ENCODE results near the gene MARCHF10. TPM values are rescaled to one million over a fixed set of nuclear protein-coding genes. Genes with fewer than 3 reads are reported as not detected.

Gene MARCHF10
- total and polyA plus RNA-seq, 2 of the 13 experiments (the other 11 are each of a cell fraction or from before 2014, with no cell fraction given), result not detected

DNA sequence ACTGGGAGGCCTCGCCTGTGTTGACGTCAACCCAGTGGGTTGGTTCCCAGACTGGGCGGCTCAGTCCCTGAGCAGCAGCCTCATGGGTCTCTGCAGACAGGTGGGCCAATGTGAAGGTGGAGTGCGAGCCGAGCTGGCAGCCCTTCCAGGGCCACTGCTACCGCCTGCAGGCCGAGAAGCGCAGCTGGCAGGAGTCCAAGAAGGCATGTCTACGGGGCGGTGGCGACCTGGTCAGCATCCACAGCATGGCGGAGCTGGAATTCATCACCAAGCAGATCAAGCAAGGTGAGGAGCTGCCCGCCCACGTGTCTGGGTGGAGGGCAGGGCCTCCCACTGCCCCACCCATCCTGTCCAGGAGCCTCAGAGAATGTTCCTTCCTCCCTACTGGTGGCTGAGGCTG is 136.6 kb downstream of the MARCHF10 start (continued):
- TF ChIP-seq SOX13 (IDR thresholded peaks at IDR 0.05) (no peak), SOX13 (CRISPR knock-in tag; conservative IDR thresholded peaks at IDR 0.05 in 1 of 2, IDR thresholded peaks at IDR 0.05 in 1 of 2) (no peak), ZBTB33 (CRISPR knock-in tag; IDR thresholded peaks at IDR 0.05) (0 out of 2 replicates have a peak, but pooled peaks have one; percentile 8), ZNF704 (CRISPR knock-in tag; IDR thresholded peaks at IDR 0.05; ENCODE audit: borderline replicate concordance) (no peak), ZNF160 (CRISPR knock-in tag; IDR thresholded peaks at IDR 0.05) (no peak), ZNF30 (CRISPR knock-in tag; IDR thresholded peaks at IDR 0.05) (no peak), SATB2 (CRISPR knock-in tag; IDR thresholded peaks at IDR 0.05) (no peak), TEAD3 (CRISPR knock-in tag; optimal IDR thresholded peaks at IDR 0.05; ENCODE audit: borderline replicate concordance) (peak; percentile 58), ZNF18 (CRISPR knock-in tag; IDR thresholded peaks at IDR 0.05; ENCODE audit: insufficient replicate concordance) (no peak), HOXA9 (CRISPR knock-in tag; IDR thresholded peaks at IDR 0.05; ENCODE audit: borderline replicate concordance) (no peak), ZNF687 (CRISPR knock-in tag; IDR thresholded peaks at IDR 0.05) (peak; percentile 49), NBN (conservative IDR thresholded peaks at IDR 0.05) (no peak), MBNL3 (CRISPR knock-in tag; conservative IDR thresholded peaks at IDR 0.05) (no peak), KDM5B (CRISPR knock-in tag; IDR thresholded peaks at IDR 0.05; ENCODE audit: borderline replicate concordance) (no peak), CSRNP1 (CRISPR knock-in tag; IDR thresholded peaks at IDR 0.05) (no peak)
- TF ChIP-seq, protein P1, sequence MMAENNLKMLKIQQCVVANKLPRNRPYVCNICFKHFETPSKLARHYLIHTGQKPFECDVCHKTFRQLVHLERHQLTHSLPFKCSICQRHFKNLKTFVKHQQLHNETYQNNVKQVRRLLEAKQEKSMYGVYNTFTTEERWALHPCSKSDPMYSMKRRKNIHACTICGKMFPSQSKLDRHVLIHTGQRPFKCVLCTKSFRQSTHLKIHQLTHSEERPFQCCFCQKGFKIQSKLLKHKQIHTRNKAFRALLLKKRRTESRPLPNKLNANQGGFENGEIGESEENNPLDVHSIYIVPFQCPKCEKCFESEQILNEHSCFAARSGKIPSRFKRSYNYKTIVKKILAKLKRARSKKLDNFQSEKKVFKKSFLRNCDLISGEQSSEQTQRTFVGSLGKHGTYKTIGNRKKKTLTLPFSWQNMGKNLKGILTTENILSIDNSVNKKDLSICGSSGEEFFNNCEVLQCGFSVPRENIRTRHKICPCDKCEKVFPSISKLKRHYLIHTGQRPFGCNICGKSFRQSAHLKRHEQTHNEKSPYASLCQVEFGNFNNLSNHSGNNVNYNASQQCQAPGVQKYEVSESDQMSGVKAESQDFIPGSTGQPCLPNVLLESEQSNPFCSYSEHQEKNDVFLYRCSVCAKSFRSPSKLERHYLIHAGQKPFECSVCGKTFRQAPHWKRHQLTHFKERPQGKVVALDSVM (CRISPR knock-in tag; IDR thresholded peaks at IDR 0.05), result no peak
